Natural killer cell treated with Interleukin-12 subunit alpha and Interleukin-12 subunit beta and Interleukin-15 and Interleukin-18, amount 100 ng/mL, for 72 hours (primary cell): ENCODE results near the gene WHRN. TPM values are rescaled to one million over a fixed set of nuclear protein-coding genes. Genes with fewer than 3 reads are reported as not detected.

ENCODE experiments used
- ATAC-seq, 2 donors: fragments of 150-1000 bp; cut with Tn5 transposase in 1 of 2; sonication (Bioruptor Pico), chemical (Tn5 transposase) in 1 of 2; 2 replicates each; pipeline ENCODE4 v1.10.0; 2021
- DNase-seq: peaks from one replicate; pipeline ENCODE4 v3.0.0; 2022; ENCODE audit warnings: low spot score
- H3K27ac Mint-ChIP-seq, 2 donors: 1 replicate in 1 of 2; 2 replicates in 1 of 2; pipeline ENCODE4 v1.8.0; 2022; ENCODE audit warnings: mixed read lengths in 2 of 2, mild to moderate bottlenecking in 1 of 2, moderate library complexity in 1 of 2
- H3K27me3 Mint-ChIP-seq, 2 donors: 1 replicate in 1 of 2; 2 replicates in 1 of 2; pipeline ENCODE4 v1.8.0; 2022; ENCODE audit warnings: mixed read lengths in 2 of 2
- H3K36me3 Mint-ChIP-seq: one replicate; pipeline ENCODE4 v1.8.0; 2022; ENCODE audit warnings: mixed read lengths
- H3K4me1 Mint-ChIP-seq, 2 donors: 1 replicate in 1 of 2; 2 replicates in 1 of 2; pipeline ENCODE4 v1.8.0; 2022; ENCODE audit warnings: low read depth in 2 of 2, mixed read lengths in 2 of 2, mild to moderate bottlenecking in 1 of 2
- H3K4me3 Mint-ChIP-seq: one replicate; pipeline ENCODE4 v1.8.0; 2022; ENCODE audit warnings: mixed read lengths
- H3K9me3 Mint-ChIP-seq: 2 replicates; pipeline ENCODE4 v1.8.0; 2022; ENCODE audit warnings: mixed read lengths
- total RNA-seq, 2 donors: library from RNA; stranded (reverse); gene quantifications; one replicate each; pipeline ENCODE4 v1.2.3, GENCODE V29; 2022

Gene WHRN
- total RNA-seq, 2 donors from 2014 or later = 1.1 to 2.4 TPM

- Mint-ChIP-seq H3K4me3 (no peak overlapping the region), H3K27ac (no peak overlapping the region), H3K36me3 (no peaks in the 10 kb centered on the region), H3K27me3 (no peaks in the 10 kb centered on the region), H3K4me1 (peaks cover 5% of the 10 kb centered on the region in 2 donors), H3K9me3 (no peaks in the 10 kb centered on the region)
- DNase-seq (no peak), ATAC-seq (no peak)
Observed at GRCh38 chr9:114403153-114403756, 102.0 kb downstream of the WHRN start.

GRCh38 chr9:114401344-114401743 lies 103.9 kb downstream of the WHRN start:
- Mint-ChIP-seq H3K4me3 (no peak overlapping the region), H3K27ac (no peak overlapping the region), H3K36me3 (no peaks in the 10 kb centered on the region), H3K27me3 (no peaks in the 10 kb centered on the region), H3K4me1 (peaks cover 14 to 17% of the 10 kb centered on the region in 2 donors), H3K9me3 (no peaks in the 10 kb centered on the region)
- no peak for DNase-seq
- no peak for ATAC-seq

DNA sequence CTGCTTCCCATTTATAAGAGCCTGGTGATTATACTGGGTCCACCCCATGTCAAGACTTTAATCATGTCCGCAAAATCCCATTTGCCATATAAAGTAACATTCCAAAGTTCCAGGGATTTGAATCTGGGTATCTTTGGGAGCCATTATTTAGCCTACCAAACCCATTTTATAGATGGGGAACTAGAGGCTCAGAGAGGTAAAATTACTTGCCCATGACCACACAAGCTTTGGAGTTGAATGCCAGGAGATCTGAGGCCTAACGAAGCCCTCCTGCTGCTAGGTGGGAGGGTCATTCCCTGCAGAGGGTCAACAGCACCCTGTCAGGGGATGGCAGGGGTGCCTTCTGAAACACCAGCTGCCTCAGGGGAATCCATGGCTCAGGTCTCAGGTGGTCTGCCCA lies 104.5 kb downstream of the WHRN start:
- Mint-ChIP-seq H3K4me3 (no peak overlapping the region), H3K27ac (no peak overlapping the region), H3K4me1 (peaks cover 14 to 22% of the 10 kb centered on the region in 2 donors), H3K27me3 (no peaks in the 10 kb centered on the region), H3K36me3 (no peaks in the 10 kb centered on the region), H3K9me3 (no peaks in the 10 kb centered on the region)
- ATAC-seq = no peak
- no peak for DNase-seq

DNA sequence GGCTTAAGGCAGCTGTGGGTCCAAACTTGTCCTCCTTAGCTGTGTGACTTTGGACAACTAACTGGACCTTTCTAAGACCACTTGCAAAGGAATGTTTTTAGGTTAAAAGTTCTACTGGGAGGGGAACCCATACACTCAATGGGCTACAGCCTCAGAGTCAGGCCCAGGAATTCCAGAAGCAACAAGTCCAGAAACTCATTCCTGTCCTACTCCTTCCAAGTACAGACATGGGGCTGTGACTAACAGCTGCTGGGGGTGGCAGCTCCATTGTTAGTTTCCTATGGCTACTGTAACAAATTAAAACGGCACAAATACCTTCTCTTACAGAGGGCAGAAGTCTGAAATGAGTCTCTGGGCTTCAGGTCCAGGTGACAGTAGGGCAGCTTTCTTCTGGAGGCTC lies 105.1 kb downstream of the WHRN start:
- Mint-ChIP-seq H3K9me3 (no peaks in the 10 kb centered on the region), H3K36me3 (no peaks in the 10 kb centered on the region), H3K4me1 (peaks cover 13 to 20% of the 10 kb centered on the region in 2 donors), H3K27ac (no peak overlapping the region), H3K4me3 (no peak overlapping the region), H3K27me3 (no peaks in the 10 kb centered on the region)
- no peak for ATAC-seq
- no peak for DNase-seq

GRCh38 chr9:114399381-114399780 lies 105.9 kb downstream of the WHRN start:
- Mint-ChIP-seq H3K4me3 (peak overlapping the region; percentile 10), H3K27ac (no peak overlapping the region), H3K4me1 (peaks cover 19 to 22% of the 10 kb centered on the region in 2 donors), H3K9me3 (no peaks in the 10 kb centered on the region), H3K27me3 (no peaks in the 10 kb centered on the region), H3K36me3 (no peaks in the 10 kb centered on the region)
- DNase-seq (no peak), ATAC-seq (no peak)

DNA sequence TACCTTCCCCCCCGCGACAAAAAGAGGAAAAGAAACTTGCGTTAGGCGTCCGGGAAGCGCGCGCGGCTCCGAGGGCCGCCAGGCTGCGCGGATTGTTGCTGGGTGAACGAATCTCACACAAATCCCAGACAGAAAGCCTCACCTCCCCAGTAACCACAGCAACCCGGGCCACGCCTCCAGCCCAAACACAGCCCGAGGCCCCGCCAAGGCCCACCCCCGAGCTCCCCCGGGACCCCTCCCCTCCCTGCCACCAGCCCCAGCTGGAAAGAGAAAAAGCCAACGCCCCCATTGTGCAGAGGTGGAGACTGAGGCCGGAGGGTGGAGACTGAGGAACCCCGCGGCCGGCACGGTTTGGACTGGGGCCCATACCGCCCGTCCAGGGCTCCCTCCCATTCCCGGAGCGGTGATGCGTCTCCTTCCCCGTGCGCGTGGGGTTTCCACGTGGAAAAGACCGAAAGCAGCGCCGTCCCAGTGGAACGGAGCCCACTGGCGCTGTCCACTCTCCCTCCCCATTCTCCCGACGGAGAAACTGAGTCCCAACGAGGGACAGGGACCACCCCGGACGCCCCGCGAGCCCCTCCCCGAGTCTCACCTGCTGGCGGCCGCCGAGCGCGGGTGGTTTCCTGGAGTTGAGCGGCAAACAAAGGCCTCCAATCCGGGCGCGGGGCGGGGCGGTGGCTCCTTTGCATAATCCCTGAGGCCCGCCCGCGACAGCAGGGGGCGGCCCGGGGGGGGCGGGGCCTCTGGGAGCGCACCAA lies 107.2 kb downstream of the WHRN start:
- ATAC-seq = peak; percentile 95 to 97
- Mint-ChIP-seq H3K4me1 (peaks cover 25 to 28% of the 10 kb centered on the region in 2 donors), H3K36me3 (no peaks in the 10 kb centered on the region), H3K27ac (peak overlapping the region; percentile 82 to 83), H3K4me3 (peak overlapping the region; percentile 99), H3K27me3 (no peaks in the 10 kb centered on the region), H3K9me3 (no peaks in the 10 kb centered on the region)
- DNase-seq = peak; percentile 97

DNA sequence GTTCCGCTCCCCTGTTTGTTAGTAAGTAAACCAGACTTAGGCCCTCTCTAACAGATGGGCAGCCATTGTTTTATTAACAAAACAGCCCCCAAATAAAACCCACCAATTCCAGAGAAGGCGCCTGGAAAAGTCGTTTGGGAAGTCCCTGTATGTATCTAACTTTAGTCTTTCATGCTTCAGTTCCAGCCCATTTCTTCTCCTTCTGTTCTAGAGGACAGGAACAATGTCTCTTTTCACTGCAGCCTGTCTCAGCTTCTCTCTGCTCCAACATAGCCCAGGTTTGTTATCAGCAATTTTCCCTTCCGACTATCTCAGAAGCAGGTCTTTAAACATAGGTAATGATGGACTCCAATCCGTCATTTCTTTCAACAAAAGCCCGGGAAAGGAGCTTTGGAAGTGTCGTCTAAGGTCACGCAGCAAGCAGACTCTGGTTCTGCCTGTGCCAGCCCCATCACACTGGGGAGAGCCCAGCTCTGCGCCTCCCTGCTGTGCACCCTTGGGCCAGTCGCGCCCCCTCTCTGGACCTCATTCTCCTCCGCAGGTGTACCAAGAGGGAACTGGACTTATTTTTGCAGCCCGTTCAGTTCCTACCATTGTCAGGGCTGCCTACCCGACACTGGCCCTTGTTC lies 107.9 kb downstream of the WHRN start:
- H3K4me3 Mint-ChIP-seq = peak overlapping the region; percentile 99
- DNase-seq (no peak), ATAC-seq (peak in 1 of 2 donors; percentile 1)
- H3K27me3 Mint-ChIP-seq = no peaks in the 10 kb centered on the region
- H3K4me1 Mint-ChIP-seq = peaks cover 28 to 33% of the 10 kb centered on the region in 2 donors
- H3K36me3 Mint-ChIP-seq = no peaks in the 10 kb centered on the region
- H3K27ac Mint-ChIP-seq = peak overlapping the region; percentile 82 to 83
- H3K9me3 Mint-ChIP-seq = no peaks in the 10 kb centered on the region

DNA sequence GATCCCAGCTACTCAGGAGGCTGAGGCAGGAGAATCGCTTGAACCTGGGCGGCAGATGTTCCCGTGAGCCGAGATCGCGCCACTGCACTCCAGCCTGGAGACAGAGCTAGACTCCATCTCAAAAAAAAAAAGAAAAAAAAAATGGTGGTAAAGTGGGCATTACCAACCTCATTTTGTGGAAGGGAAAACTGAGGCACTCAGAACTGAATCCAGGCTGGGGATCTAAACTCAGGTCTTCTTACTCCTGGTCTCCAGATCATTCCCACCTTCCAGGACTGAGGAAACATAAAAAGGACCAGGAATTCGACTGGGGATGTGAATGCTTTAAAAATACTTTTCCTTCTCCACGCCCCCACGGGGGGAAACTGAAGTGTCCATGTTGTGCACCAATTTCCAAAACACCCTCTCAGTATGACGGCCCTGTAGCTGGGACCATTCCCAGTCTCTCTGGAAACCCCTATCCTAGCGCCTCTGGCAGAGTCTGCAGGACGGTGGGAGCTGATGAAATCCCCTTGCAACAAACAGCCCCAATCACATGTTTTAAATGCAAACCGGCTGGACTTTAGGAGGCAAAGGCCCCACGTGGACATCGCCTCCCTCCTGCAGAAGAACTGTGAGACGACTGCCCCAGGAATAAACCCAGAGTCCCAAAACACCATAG lies 108.6 kb downstream of the WHRN start:
- peak overlapping the region; percentile 51 to 83 for H3K27ac Mint-ChIP-seq
- ATAC-seq (no peak), DNase-seq (no peak)
- no peaks in the 10 kb centered on the region for H3K36me3 Mint-ChIP-seq
- peak overlapping the region; percentile 99 for H3K4me3 Mint-ChIP-seq
- no peaks in the 10 kb centered on the region for H3K9me3 Mint-ChIP-seq
- H3K27me3 Mint-ChIP-seq = no peaks in the 10 kb centered on the region
- H3K4me1 Mint-ChIP-seq = peaks cover 28 to 33% of the 10 kb centered on the region in 2 donors

GRCh38 chr9:114395768-114396167 lies 109.5 kb downstream of the WHRN start:
- peaks cover 34 to 38% of the 10 kb centered on the region in 2 donors for H3K4me1 Mint-ChIP-seq
- DNase-seq (no peak), ATAC-seq (no peak)
- no peaks in the 10 kb centered on the region for H3K27me3 Mint-ChIP-seq
- H3K9me3 Mint-ChIP-seq = no peaks in the 10 kb centered on the region
- no peaks in the 10 kb centered on the region for H3K36me3 Mint-ChIP-seq
- H3K27ac Mint-ChIP-seq = peak overlapping the region in 1 of 2 donors; percentile 51
- no peak overlapping the region for H3K4me3 Mint-ChIP-seq

- H3K9me3 Mint-ChIP-seq = no peaks in the 10 kb centered on the region
- no peak for DNase-seq
- ATAC-seq = no peak
- H3K4me3 Mint-ChIP-seq = peak overlapping the region; percentile 25
- H3K27me3 Mint-ChIP-seq = no peaks in the 10 kb centered on the region
- no peaks in the 10 kb centered on the region for H3K36me3 Mint-ChIP-seq
- H3K27ac Mint-ChIP-seq = peak overlapping the region in 1 of 2 donors; percentile 10
- H3K4me1 Mint-ChIP-seq = peaks cover 39 to 43% of the 10 kb centered on the region in 2 donors
Observed at GRCh38 chr9:114395334-114395617, 110.0 kb downstream of the WHRN start.

- peak overlapping the region; percentile 25 for H3K4me3 Mint-ChIP-seq
- H3K4me1 Mint-ChIP-seq = peaks cover 44 to 48% of the 10 kb centered on the region in 2 donors
- ATAC-seq (no peak), DNase-seq (no peak)
- H3K36me3 Mint-ChIP-seq = no peaks in the 10 kb centered on the region
- no peaks in the 10 kb centered on the region for H3K9me3 Mint-ChIP-seq
- H3K27ac Mint-ChIP-seq = peak overlapping the region in 1 of 2 donors; percentile 60
- no peaks in the 10 kb centered on the region for H3K27me3 Mint-ChIP-seq
Observed at GRCh38 chr9:114394523-114395333, 110.5 kb downstream of the WHRN start.

GRCh38 chr9:114392749-114393112 lies 112.5 kb downstream of the WHRN start:
- no peaks in the 10 kb centered on the region for H3K9me3 Mint-ChIP-seq
- peaks cover 62 to 67% of the 10 kb centered on the region in 2 donors for H3K4me1 Mint-ChIP-seq
- DNase-seq (no peak), ATAC-seq (no peak)
- H3K36me3 Mint-ChIP-seq = no peaks in the 10 kb centered on the region
- no peak overlapping the region for H3K4me3 Mint-ChIP-seq
- no peaks in the 10 kb centered on the region for H3K27me3 Mint-ChIP-seq
- no peak overlapping the region for H3K27ac Mint-ChIP-seq

GRCh38 chr9:114390952-114391351 lies 114.3 kb downstream of the WHRN start:
- ATAC-seq = no peak
- Mint-ChIP-seq H3K4me3 (peak overlapping the region; percentile 99), H3K27me3 (no peaks in the 10 kb centered on the region), H3K9me3 (no peaks in the 10 kb centered on the region), H3K27ac (peak overlapping the region; percentile 82 to 97), H3K36me3 (peaks cover 10% of the 10 kb centered on the region), H3K4me1 (peaks cover 56 to 63% of the 10 kb centered on the region in 2 donors)
- DNase-seq = no peak
